Jurkat, Clone E6-1 (cell line): ENCODE data around the gene MR1.

Source experiments
- DNase-seq: peaks from one replicate; pipeline ENCODE4 v3.0.0-alpha.2; 2011; ENCODE audit warnings: low read depth, low spot score
- H3K4me3 ChIP-seq: 2 replicates; pipeline ENCODE4 v1.5.1; 2011; ENCODE audit warnings: mild to moderate bottlenecking, low read length, control low read depth, moderate library complexity

MR1 gene

GRCh38 chr1:181101581-181102226 lies 67.9 kb downstream of the MR1 start:
- no peak overlapping the region for H3K4me3 ChIP-seq
- DNase-seq = no peak

- H3K4me3 ChIP-seq = no peak overlapping the region
- no peak for DNase-seq
These were observed 69.1 kb downstream of the MR1 start for GRCh38 chr1:181102841-181103240.

- no peak for DNase-seq
- H3K4me3 ChIP-seq = no peak overlapping the region
These were observed 69.6 kb downstream of the MR1 start for GRCh38 chr1:181103399-181103798.

GRCh38 chr1:181104042-181104789 lies 70.4 kb downstream of the MR1 start:
- no peak for DNase-seq
- peak overlapping the region; percentile 71 for H3K4me3 ChIP-seq

GRCh38 chr1:181104790-181105133 lies 71.0 kb downstream of the MR1 start:
- DNase-seq = peak; percentile 39
- peak overlapping the region; percentile 71 for H3K4me3 ChIP-seq

GRCh38 chr1:181105134-181106021 lies 71.6 kb downstream of the MR1 start:
- DNase-seq = peak; percentile 76
- H3K4me3 ChIP-seq = peak overlapping the region; percentile 71

- DNase-seq = no peak
- H3K4me3 ChIP-seq = peak overlapping the region; percentile 49
These were observed 72.2 kb downstream of the MR1 start for GRCh38 chr1:181106022-181106312.

- no peak for DNase-seq
These were observed 72.7 kb downstream of the MR1 start for GRCh38 chr1:181106479-181106878.

GRCh38 chr1:181107711-181108110 lies 73.9 kb downstream of the MR1 start:
- no peak for DNase-seq
- H3K4me3 ChIP-seq = no peak overlapping the region

More at GRCh38 chr1:181106479-181106878, 72.7 kb downstream of the MR1 start:
- no peak overlapping the region for H3K4me3 ChIP-seq

GRCh38 chr1:181108304-181108867 lies 74.6 kb downstream of the MR1 start:
- H3K4me3 ChIP-seq = no peak overlapping the region
- DNase-seq = no peak

GRCh38 chr1:181110013-181110412 lies 76.2 kb downstream of the MR1 start:
- DNase-seq = no peak
- no peak overlapping the region for H3K4me3 ChIP-seq
